GM18909 (cell line): ENCODE results near the gene LRGUK.
"Not testable (repeated sequence)": the region's sequence is repeated elsewhere in the genome, so short reads cannot be mapped to it uniquely, and the experiment has no call there.

ENCODE experiments used
- ATAC-seq: cut with Tn5 transposase; IDR thresholded peaks from one replicate; pipeline ENCODE4 v1.9.1; 2021; ENCODE audit warnings: mild to moderate bottlenecking; ENCODE audit not compliant: unreplicated experiment, poor library complexity

The LRGUK gene

GRCh38 chr7:134295982-134296381 lies 168.8 kb downstream of the LRGUK start:
- not testable (repeated sequence) for ATAC-seq

GRCh38 chr7:134297489-134297888 lies 170.3 kb downstream of the LRGUK start:
- no peak for ATAC-seq

GRCh38 chr7:134298902-134299683 lies 172.0 kb downstream of the LRGUK start:
- peak; percentile 61 for ATAC-seq

GRCh38 chr7:134300988-134301387 lies 173.8 kb downstream of the LRGUK start:
- ATAC-seq, result no peak

- no peak for ATAC-seq
These were observed 174.5 kb downstream of the LRGUK start for GRCh38 chr7:134301592-134301991.

GRCh38 chr7:134302120-134302519 lies 175.0 kb downstream of the LRGUK start:
- ATAC-seq, result no peak

- ATAC-seq, result no peak
These were observed 180.2 kb downstream of the LRGUK start for GRCh38 chr7:134307320-134307719.

- ATAC-seq, result no peak
These were observed 181.4 kb downstream of the LRGUK start for GRCh38 chr7:134308548-134308947.

GRCh38 chr7:134311807-134312206 lies 184.7 kb downstream of the LRGUK start:
- no peak for ATAC-seq

- no peak for ATAC-seq
These were observed 185.6 kb downstream of the LRGUK start for GRCh38 chr7:134312717-134313116.

- no peak for ATAC-seq
These were observed 186.4 kb downstream of the LRGUK start for GRCh38 chr7:134313543-134313942.
